ENCODE data around the gene MATCAP1.

Gene MATCAP1

GRCh38 chr16:67183627-67184452 is at the start of gene MATCAP1:
TSS of gene MATCAP1 (minus strand) at chr16:67183963. CDS start at chr16:67180610, 3,353 bp downstream.
- DNase-seq (ENCODE audit: low spot score): peak; percentile 97

- DNase-seq (ENCODE audit: low spot score): no peak
These were observed 47.3 kb upstream of the MATCAP1 start for GRCh38 chr16:67230809-67231660.

DNA sequence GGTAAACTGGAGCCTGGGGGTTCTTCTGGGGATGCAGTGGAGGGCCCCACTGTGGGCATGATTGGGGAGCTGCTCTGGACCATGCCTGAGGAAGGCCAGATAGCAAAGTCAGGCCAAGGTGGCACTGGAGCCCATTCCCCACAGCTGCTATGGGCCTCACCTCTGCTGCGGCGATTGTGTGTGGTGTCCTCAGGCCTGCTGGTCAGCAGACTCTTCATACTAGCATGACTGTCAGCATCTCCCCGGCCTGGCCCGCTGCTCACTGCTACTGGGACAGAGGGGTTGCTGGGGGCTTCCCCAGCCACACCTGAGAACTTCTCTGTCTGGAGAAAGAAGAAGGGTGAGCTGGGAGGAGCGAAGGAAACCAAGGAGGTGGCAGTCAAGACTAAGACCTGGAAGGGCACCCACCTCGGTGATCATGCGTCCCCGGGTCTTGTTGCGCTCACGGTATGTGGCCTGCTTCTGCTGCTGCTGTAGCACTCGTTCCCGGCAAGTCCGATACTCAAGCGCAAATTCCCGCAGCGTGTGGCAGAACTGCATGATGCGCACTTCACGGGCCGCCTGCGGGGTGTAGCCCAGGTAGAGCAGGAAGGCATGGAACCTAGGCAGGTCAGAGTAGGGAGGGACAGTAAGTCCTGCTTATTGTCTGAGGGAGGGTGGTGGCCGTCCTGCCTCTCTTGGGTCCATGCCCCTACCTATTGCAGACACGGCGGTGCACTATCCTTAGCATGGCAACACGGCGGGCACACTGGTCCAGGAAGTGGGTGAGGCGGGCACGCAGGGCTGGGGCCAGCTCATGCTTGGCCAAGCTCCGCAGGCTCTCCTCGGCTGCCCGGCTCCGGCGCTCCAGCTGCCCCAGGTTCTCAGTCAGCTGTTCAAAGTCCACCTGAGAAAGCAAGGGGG is 46.4 kb upstream of the MATCAP1 start:
- DNase-seq (ENCODE audit: low spot score): no peak

GRCh38 chr16:67228905-67229304 is 45.1 kb upstream of the MATCAP1 start:
- DNase-seq (ENCODE audit: low spot score): no peak

- DNase-seq (ENCODE audit: low spot score): no peak
These were observed 44.4 kb upstream of the MATCAP1 start for GRCh38 chr16:67228034-67228785.

DNA sequence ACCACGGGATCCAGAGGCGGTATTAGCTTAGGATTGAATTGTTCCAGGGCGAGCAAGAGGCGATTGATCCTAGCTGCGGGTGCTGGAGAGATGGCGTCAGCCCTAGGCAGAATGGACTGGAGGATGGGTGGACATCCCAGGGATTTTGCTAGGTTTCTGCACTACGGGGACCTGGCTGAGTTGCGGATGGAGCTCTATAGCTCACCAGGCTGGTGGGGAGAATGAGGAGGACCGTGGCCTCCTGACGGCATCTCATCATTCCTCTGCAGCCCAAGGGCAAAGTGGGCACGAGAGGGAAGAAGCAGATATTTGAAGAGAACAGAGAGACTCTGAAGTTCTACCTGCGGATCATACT is 43.8 kb upstream of the MATCAP1 start:
- DNase-seq (ENCODE audit: low spot score): no peak

GRCh38 chr16:67226804-67227566 is 43.2 kb upstream of the MATCAP1 start, which contains the start of gene TMEM208:
TSS of gene TMEM208 (plus strand) at chr16:67227130. CDS start at chr16:67227219, 89 bp downstream.
- peak; percentile 95 for DNase-seq (ENCODE audit: low spot score)

DNA sequence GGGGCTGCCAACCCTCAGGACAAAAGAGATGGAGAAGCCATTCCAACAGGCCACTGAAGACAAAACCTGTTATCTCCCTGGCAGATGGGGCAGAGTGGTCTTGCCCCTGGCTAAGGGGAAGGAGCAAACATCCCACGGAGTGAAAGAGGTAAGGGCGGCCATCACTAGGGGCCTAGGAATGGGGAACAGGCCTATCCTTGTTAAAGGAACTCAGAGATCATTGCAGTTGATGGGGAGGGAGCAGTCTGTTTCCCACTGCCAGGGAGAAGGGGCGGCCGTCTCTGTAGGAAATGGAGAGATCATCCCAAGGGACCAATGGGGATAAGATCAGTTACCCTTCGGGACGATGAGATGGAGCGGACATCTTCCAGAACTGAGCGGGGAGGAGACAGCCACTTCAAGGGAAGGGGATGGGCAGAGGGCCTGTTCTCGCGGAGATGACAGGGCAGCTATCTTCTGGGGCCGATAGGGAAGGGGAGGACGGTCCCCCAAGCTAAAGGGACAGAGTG is 42.6 kb upstream of the MATCAP1 start:
- DNase-seq (ENCODE audit: low spot score): no peak

GRCh38 chr16:67223992-67224391 is 40.2 kb upstream of the MATCAP1 start:
- no peak for DNase-seq (ENCODE audit: low spot score)

DNA sequence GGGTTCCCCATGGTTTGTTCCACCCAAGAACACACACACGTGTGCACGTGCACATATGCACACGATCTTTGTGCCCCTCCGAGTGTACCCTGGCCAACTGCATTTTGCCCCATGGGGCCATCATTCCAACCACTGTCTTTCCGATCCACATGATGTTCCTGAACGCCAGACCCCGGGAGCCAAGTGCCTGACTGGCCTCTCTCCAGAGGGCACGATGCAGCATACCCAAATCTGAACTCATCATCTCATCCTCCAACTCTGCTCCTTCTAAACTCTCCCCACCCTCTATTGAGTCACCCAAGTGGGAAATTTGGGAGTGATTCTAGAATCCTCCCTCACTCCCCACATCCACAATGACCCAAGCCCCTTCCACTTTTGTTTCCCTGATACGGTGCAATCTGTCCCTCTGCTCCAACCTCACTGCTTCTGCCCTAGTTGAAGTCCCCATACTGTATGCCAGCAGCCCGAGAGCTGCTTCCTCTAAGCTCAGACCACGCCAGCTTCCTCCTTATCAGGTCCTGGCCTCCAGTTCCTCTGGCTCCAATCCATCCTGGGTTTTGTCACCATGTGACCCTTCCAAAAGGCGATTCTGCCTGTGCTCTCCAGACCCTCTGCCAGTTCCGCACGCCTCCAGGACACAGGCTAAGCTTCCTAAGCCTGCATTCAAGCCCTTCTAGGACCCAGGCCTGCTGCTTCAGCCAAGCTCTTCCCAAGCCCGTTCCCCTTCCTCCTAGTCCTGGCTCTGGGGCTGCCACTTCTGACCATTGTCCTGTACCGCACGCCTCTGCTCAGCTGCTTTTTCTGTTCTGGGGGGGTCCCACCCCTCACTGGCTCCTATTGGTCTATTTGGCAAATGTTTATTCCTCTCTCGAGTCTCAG is 33.1 kb upstream of the MATCAP1 start:
- peak; percentile 40 for DNase-seq (ENCODE audit: low spot score)

- DNase-seq (ENCODE audit: low spot score): no peak
These were observed 31.9 kb upstream of the MATCAP1 start for GRCh38 chr16:67215706-67216105.

GRCh38 chr16:67213197-67214019 is 29.6 kb upstream of the MATCAP1 start:
- DNase-seq (ENCODE audit: low spot score): no peak

DNA sequence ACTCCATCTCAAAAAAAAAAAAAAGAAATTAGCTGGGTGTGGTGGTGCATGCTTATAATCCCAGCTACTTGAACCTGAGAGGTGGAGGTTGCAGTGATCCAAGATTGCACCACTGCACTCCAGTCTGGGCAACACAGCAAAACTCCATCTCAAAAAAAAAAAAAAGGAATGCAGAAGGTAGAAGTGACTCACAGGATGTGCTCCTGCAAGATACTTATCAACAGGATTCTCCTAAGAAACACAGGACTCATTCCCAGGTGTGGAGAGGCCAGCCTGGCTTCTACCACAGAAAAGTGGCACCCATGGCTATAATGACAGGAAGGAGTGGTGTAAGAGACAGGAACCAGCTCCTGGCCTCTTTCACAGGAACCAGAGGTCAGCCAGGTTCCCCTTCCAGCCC is 29.0 kb upstream of the MATCAP1 start:
- DNase-seq (ENCODE audit: low spot score): no peak

GRCh38 chr16:67211674-67212073 is 27.9 kb upstream of the MATCAP1 start:
- DNase-seq (ENCODE audit: low spot score): no peak

GRCh38 chr16:67210069-67210937 is 26.5 kb upstream of the MATCAP1 start:
- no peak for DNase-seq (ENCODE audit: low spot score)

- no peak for DNase-seq (ENCODE audit: low spot score)
These were observed 25.8 kb upstream of the MATCAP1 start for GRCh38 chr16:67209565-67209964.

DNA sequence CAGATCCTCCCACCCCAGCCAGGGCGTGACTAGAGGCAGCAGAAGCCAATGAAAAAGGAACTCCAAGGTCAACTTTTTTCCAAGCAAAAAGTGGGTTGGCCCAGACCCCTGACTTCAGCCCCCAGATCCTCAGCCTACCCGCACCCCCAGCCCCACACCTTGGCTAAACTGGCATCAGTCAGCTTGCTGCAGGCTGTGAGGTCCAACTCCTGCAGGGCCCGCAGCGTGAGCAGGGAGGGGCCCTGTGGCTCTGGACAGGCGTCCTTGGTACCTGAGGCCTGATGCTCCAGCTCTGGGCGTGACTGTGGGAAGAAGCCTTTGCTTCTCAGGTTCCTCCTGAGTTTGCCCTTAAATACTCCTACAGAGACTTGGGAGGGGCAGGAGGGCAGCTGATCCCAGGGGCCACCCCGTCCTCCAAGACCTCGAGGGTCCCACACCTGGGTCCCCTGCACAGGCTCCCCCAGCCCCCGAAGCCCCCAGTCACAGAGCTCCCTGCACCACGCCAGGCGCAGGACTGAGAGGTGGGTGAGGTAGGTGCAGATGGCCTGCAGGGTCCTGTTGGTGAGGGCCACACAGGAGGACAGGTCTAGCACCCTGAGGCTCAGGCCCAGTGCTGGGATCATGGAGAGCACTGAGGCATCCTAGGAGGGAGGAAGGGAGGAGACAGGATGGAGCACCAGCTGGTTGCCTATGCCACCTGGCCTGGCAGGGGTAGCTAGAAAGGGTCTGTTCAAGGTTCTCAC is 24.6 kb upstream of the MATCAP1 start:
- DNase-seq (ENCODE audit: low spot score): no peak
